GM18505 (cell line): Measurements from ENCODE around the gene LOXL3.
A peak's percentile ranks its signal among the peaks of the same experiment; 100 is the strongest.

Source experiments
- ATAC-seq: cut with Tn5 transposase; IDR thresholded peaks from one replicate; pipeline ENCODE4 v1.9.1; 2021; ENCODE audit not compliant: unreplicated experiment
- POLR2A ChIP-seq: IDR thresholded peaks from 4 replicates; pipeline ENCODE4 v1.6.1; 2011; ENCODE audit warnings: borderline replicate concordance; ENCODE audit not compliant: insufficient read depth, insufficient read length; ENCODE audit errors: extremely low read depth

LOXL3 gene

DNA sequence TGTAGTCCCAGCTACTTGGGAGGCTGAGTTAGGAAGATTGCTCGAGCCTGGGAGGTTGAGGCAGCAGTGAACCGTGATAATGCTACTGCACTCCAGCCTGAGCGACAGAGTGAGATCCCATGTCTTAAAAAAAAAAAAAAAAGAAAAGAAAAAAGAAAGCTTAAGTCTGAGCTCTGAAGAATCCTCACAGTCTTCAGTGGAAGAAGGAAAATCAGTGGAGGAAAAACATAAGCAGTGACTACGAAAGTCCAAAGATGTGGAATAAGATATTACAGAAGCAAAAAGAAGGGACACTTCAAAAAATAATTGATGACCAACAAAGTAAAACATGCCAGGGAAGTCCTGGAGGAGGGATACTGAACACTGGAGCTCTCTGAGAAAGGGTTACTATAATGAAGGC, 43.5 kb downstream of the LOXL3 start:
- TF ChIP-seq POLR2A = no peak
- no peak for ATAC-seq

DNA sequence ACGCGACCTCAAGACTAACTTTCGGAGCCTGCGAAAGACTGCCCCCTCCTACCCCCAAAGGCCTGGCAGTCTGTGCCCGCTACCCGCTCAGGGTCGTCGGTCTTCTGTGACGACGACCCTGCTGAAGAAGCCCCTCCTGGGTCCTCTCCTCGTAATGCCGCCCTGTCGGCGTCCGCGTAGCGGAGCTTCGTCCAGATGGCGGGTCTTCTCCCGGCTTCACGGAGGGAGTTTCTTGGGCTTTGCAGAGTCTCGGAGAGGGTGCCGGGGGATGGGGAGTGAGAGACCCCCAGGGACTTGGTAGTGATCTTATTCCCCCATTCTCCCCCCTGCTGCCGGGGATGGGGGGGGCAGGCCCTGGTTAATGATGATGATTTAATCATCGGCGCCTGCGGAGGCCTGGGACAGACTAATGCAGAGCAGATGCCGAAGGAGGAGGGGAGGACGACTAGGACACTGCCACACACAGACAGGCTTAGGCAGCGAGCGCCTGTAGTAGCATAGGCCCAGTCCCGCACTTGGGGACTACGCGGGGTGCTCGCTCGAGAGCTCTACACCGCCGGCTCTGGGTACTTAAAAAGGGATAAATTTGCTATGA, 45.7 kb downstream of the LOXL3 start:
- peak; percentile 14 for ATAC-seq
- no peak for TF ChIP-seq POLR2A

DNA sequence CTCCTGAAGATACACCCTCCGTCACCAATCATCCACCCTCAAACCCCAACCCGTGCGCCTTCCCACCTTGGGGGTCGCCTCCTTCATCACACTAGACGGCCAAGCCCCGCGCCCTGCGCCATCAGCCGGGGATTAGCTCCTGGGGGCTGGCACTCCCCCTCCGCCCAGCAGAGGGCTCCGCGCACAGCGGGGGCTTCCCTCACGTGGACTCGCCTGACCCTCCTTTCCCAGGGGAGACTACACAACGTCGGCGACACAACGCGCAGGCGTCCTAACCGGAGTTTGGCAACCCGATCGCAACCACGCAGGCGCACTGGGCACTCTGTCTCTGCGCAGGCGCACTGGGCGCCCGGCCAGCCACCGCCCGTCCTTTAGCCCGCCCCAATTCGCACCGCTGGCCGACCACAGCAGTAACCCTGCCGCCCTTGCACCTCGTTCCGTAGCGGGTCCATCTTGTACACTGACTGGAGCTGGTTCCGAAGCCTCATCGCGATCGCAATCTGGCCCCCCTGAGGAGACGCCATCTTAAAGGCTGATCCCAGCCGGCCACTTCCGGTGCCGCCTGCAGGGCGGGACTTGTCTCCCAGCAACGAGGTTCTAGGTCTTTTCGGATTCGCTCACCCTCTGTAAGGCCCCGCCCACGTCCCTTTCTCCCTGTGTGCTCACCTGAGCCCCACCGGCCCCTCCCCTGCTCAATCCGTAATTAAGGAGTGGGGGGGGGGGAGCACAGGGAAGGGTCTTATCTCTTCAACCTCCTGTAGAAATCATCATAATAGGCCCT, 46.4 kb downstream of the LOXL3 start, which contains the start of gene PCGF1:
PCGF1 (minus strand) TSS at position 551 of the 781 bp plus-strand sequence; CDS start at position 524, 27 bp downstream.
- ATAC-seq = peak; percentile 87
- TF ChIP-seq POLR2A = peak; percentile 94

DNA sequence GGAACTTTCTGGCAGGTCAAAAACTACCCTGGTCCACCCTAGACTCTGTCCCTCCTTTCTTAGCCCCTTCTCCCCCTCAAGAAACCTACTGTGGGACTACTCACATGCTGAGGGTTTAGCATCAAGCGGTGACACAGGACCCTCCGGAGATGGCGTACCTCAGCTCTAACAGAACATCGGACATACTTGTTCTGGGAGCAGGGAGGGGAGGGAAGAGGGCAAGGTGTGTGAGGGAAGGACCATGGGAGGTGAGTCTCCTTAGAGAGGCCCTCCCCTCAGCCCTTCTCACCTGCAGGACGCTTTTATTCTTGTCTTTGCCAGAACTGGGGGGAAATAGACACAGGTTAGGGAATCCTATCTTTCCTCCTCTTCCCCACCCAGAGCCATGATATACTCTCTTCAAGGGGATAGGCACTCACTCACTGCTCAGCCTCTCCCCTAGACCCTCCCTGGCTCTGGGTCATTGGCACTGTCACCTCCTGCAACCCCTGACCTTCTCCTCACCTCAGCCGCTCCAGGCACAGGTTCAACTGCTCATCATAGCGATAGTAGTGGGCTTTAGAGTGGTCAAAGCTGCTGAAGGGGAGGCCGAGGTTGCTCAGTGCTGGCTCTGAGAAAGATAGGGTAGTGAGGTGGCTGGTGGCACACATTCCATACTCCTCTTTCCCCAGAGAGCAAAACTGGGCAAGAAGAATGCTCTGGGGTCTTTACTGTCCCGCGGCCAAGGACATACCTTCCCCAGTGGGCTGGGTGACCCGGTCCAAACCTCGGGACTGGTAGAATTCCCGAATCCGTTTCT, 48.1 kb downstream of the LOXL3 start:
- ATAC-seq = no peak
- TF ChIP-seq POLR2A = no peak

DNA sequence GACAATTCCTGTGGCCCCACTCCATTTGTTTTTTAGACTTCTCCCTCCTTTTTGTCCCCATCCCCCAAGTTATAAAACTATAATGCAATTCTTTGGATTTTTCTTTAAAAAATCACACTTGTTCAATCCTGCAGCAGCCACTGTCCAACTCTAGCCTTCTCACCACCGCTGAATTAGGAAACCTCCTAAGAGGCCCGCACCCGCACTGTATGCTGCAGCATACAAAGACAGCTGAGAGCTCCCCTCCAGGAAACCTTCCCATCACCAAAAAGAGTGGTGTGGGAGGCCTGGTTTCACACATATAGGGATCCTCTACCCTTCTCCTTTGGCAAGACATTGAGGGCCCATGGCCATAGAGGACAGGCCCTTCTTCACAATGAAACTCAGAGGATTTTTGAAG, 49.2 kb downstream of the LOXL3 start:
- TF ChIP-seq POLR2A = no peak
- no peak for ATAC-seq

GRCh38 chr2:74503506-74504475, 50.0 kb downstream of the LOXL3 start:
- ATAC-seq = no peak
- TF ChIP-seq POLR2A = no peak

GRCh38 chr2:74502720-74503505, 50.8 kb downstream of the LOXL3 start:
- TF ChIP-seq POLR2A = peak; percentile 82
- ATAC-seq = peak; percentile 28

DNA sequence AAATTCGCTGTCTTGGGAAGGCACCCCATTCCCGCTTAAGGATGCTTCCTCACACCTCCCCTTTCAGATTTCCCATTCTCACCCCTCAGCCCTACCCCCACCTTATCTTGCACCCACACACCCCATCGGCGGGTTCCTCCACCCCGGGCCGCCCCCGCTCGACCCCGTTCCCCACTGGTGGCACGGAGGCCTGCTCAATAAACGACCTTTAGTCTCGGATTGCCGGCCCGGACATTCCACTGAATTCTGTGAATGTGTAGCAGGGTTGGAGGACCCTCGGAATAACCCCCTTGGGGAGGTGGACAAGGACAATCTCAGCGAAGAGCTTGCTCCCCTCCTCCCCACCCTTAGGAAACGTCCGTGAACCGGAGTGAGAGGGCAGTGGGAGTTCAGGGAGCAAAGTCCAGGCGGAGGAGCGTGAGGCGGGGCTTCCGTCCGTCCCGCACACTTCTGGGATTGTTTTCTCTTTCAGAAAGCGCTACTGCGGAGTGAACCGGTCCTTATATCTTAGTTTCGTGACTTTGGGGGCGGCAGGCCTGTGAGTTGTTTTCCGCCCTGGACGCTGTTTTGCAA, 51.5 kb downstream of the LOXL3 start:
- no peak for TF ChIP-seq POLR2A
- no peak for ATAC-seq

- ATAC-seq = no peak
- no peak for TF ChIP-seq POLR2A
Measured at GRCh38 chr2:74501335-74502071, 52.2 kb downstream of the LOXL3 start.

GRCh38 chr2:74500578-74500946, 53.2 kb downstream of the LOXL3 start:
- TF ChIP-seq POLR2A = no peak
- ATAC-seq = no peak
